Activated T-helper 1 cell treated with anti-CD3 and anti-CD28 coated beads, Interleukin-2, amount 50 U/mL, for 16 hours (primary cell): ENCODE measurements around the gene QRICH1.

Experiments
- DNase-seq, 2 donors: peaks; one replicate each; pipeline ENCODE4 v3.0.0-alpha.2; 2020; ENCODE audit warnings: low read depth in 1 of 2, low spot score in 1 of 2

QRICH1 gene, protein sequence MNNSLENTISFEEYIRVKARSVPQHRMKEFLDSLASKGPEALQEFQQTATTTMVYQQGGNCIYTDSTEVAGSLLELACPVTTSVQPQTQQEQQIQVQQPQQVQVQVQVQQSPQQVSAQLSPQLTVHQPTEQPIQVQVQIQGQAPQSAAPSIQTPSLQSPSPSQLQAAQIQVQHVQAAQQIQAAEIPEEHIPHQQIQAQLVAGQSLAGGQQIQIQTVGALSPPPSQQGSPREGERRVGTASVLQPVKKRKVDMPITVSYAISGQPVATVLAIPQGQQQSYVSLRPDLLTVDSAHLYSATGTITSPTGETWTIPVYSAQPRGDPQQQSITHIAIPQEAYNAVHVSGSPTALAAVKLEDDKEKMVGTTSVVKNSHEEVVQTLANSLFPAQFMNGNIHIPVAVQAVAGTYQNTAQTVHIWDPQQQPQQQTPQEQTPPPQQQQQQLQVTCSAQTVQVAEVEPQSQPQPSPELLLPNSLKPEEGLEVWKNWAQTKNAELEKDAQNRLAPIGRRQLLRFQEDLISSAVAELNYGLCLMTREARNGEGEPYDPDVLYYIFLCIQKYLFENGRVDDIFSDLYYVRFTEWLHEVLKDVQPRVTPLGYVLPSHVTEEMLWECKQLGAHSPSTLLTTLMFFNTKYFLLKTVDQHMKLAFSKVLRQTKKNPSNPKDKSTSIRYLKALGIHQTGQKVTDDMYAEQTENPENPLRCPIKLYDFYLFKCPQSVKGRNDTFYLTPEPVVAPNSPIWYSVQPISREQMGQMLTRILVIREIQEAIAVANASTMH

GRCh38 chr3:49093853-49094767, at the start of gene QRICH1:
Gene QRICH1, minus strand, starts transcription at chr3:49094071. Its CDS starts 17,054 bp downstream, at chr3:49077017.
- peak; percentile 87 to 88 for DNase-seq

DNA sequence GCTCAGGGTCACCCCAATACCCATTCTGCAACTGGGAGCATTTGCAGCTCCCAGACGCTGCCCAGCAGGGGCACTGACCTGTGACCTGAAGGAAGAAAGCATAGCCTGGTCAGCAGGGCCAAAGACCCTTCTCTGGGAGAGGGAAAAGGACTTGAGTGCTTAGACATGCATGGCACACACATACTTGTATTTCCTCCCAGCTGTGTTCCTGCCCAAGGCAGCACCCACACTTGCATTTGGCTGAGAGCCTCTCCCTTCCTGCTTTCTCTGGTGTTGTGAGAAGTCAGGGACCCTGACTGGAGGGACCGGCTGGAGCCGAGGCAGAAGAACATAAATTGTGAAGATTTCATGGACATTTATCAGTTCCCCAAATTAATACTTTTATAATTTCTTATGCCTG, 46.2 kb upstream of the QRICH1 start:
- no peak for DNase-seq

DNA sequence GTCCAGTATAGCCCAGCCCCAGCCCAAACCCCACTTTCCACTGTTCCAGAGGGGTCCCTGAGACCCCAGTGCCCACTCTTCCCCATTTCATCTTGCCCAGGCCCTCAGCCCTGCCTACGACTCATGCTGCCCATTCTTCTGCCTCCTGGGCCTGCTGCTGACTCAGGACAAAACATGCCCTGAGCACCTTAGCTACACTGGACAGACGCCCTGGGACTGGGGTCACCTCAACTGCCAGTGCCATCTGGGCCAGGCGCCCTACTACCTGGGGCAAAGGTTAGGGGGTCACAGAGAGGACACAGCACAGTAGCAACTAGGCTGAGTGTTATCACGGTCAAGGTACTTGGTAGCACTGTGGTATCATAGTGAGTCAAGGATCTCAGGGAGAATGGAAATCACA, 41.6 kb upstream of the QRICH1 start:
- DNase-seq, result no peak

DNA sequence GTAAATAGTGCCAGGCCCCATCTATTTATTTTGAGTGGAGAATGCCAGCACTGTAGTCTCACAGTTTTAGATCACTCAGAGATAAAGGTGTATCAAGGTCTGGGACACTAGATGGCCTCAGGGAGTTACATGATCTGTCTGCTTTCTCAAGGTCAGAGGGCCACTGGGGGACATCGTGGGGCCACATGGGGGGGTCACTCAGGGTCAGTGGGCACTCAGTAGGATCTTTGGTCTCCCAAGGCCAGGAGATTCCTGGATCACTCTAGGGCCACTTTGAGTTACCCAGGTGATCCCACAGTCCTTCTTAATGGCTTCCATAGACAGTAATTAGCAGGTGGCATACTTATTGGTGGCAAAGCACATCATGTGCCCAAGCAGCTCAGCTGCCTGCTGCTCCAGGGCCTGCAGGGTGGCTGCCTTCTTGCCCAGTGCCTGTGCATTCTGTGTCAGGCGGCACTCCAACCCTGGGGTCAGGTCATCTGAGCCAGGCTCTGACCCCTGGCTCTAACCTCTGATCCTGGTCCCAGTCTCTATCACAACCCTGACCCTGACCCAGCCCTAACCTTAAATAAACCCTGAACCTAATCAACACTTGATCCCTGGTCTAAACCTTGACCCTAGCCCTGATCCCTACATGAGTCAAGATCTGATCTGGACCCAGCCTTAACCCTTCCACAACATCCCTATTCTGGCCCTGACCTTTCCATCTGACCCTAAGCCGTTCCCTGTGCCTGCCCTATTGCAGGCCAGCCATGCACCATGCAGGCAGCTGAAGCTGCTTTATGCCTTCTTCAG, 40.8 kb upstream of the QRICH1 start:
- no peak for DNase-seq

DNA sequence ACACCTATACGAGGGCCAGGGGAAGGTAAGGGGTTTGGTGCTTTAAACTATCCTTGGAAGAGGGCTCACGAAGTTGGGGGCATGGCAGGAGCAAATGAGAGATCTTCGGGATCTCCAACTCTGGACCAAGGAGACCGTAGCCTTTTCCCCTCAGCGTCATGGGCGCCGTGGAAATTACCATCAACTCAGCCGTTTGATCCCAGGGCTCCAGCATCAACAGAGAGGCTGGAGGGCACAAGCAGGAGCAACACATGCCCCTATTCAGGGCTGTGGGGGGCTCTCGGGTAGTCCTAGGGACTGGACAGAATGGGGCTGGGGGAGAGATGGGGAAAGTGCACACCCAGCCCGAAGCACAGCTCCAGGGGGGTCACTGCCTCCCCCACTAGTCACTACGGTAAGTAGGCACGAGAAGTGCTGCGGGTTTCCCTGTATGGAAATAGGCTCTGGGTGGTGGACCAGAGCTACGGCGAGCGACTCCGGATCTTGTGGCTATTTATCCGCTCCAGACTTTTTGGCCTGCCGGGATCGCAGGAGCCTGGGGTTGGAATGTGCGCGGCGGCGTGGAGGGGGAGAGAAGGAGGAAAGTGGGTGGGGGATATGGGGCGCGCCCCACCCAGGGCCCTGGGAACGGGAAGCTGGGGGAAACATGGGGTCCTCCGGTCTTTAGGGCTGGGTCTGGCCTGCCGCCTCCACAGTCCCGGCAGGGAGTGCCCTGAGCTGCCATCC, 39.5 kb upstream of the QRICH1 start:
- DNase-seq, result no peak

GRCh38 chr3:49132437-49133225, 38.8 kb upstream of the QRICH1 start, which contains the start of gene LAMB2:
Gene LAMB2, minus strand, starts transcription at chr3:49133050. Its CDS starts 183 bp downstream, at chr3:49132867.
- no peak for DNase-seq

GRCh38 chr3:49132073-49132436, 38.2 kb upstream of the QRICH1 start:
- no peak for DNase-seq

- no peak for DNase-seq
These were observed 37.7 kb upstream of the QRICH1 start for GRCh38 chr3:49131576-49131975.

DNA sequence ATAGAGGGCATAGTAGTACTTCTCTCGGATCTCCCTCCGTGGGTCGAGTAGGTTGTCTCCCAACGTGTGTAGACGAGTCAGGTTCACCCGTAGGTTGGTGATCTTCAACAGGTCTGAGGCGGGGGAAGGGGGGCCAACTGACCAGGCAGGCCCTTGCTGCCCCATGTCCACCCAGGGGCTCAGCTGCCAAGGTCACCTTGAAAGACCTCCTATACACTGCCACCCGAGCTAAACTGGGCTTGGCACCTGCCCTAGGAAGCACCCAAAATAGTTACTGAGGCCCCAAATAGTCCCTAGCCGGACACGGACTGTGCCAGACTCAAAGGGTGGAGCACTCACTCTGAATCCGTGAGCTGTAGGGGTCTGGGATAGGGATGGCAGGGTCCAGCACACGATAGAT, 37.2 kb upstream of the QRICH1 start:
- DNase-seq, result no peak

GRCh38 chr3:49124991-49125670, 31.3 kb upstream of the QRICH1 start:
- no peak for DNase-seq

GRCh38 chr3:49124203-49124602, 30.3 kb upstream of the QRICH1 start:
- no peak for DNase-seq

DNA sequence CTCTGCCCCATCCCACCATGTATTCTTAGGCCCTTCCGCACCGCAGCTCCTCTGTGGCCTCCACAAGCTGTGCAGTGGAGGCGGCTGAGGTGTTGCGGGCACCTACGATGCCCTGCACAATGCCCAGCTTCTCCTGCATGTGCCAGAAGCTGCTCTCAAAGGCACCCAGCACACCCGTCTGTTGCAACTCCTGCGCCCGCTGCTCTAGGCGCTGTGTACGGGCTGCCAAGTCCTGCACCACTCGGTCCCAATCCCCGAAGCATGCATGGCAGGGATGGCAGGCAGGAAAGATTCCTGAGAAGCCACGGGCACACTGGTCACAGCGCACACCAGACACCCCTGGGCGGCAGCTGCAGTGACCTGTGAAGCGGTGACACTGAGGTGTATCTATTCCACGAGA, 29.8 kb upstream of the QRICH1 start:
- DNase-seq, result no peak

DNA sequence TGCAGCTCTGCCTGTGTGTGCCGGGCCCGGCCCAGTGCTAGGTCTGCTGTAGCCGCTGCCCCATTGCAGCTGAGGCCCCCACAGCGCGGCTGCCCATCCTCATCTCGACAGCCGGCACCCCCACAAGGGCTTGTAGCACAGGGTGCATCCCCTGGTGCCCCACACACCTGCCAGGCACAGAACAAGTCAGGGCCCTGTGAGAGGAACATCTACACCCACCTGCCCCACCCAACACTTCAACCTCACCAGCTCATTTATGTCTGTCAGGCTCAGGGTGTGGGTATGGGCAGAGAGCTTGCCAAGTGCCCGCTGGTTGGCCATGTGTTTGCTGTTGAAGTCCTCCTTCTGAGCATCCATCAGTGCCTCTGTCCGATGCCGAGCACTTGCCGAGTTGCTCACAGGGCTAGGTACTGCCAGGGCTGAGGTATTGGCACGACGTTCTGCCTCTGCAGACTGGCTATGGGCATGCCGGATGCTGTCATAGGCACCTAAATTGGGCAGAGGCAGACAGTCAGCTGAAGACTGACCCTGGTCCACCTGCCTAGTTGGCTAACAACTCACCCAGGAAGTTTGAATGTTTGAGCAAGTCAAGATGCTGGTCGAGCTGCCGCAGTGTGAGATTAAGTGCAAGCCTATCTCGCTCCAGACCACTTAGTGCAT, 29.1 kb upstream of the QRICH1 start:
- DNase-seq, result no peak

DNA sequence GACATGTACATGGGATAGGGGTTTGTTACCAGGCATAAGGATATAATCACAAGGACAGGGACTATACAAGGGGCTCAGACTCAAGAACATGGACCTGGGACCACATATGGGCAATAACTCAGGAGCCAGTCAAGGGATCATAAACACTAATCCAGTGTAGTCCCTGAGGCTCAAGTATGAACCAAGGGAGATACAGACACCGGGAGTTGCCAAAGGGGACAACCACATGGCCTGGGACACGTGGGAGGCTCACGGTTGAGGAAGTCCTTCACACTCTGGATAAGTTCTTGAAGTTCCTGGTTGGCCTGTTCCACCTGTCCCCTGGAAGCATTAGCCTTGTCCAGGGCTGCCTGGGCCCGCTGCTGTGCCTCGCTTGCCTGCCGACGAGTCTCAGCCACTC, 28.6 kb upstream of the QRICH1 start:
- DNase-seq, result no peak

- DNase-seq, result no peak
These were observed 28.2 kb upstream of the QRICH1 start for GRCh38 chr3:49122022-49122421.

GRCh38 chr3:49121132-49121736, 27.4 kb upstream of the QRICH1 start:
- no peak for DNase-seq

DNA sequence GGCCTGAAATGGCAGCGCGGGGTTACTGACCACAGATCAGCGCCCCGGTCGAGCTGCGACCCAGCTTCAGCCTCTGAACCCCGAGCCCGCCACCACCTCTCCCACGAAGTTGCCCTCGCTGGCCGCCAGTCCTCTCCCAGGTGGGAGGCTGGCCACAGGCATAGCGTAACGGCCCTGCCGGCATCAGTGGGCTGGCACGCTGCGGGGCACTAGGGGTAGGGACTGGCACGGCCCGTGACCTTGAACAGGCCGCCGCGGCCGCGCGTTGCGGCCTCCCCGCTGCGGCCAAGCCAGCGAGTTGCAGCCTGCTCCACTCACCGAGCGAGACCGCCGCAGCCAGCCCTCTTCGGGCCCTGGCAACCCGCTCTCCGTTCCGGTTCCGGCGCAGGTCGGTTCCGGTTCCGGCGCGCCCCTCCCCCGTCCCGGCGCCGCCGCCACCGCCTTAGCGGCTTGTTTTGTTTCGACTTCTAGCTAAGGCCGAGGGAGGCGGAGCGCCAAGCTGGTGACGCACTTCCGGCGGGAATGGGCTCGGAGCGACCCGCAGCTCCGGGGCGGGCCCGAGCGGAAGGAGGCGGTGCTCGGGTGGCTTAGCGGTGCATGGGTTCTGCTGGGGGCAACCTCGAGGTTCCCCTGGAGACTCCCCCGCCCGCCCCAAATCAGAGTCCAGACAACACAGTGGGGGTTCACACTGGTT, 26.7 kb upstream of the QRICH1 start, which contains the start of gene USP19:
TSS of gene USP19 (minus strand) at position 386 of the 694 bp plus-strand sequence. CDS start 1,678 bp downstream, outside the sequence.
- peak; percentile 87 to 92 for DNase-seq
